Measurements from ENCODE around the gene CMSS1.

The CMSS1 gene

GRCh38 chr3:100079328-100079727 lies 261.7 kb downstream of the CMSS1 start:
- no peak overlapping the region for H3K4me3 ChIP-seq (ENCODE audit: low read length)
- TF ChIP-seq CTCF (IDR thresholded peaks at IDR 0.05; ENCODE audit: insufficient read depth, low read depth, low read length, missing control alignments): no peak
- DNase-seq (ENCODE audit: low read depth): no peak

GRCh38 chr3:100080573-100080972 lies 262.9 kb downstream of the CMSS1 start:
- no peak for DNase-seq (ENCODE audit: low read depth)
- no peak overlapping the region for H3K4me3 ChIP-seq (ENCODE audit: low read length)
- no peak for TF ChIP-seq CTCF (IDR thresholded peaks at IDR 0.05; ENCODE audit: insufficient read depth, low read depth, low read length, missing control alignments)

DNA sequence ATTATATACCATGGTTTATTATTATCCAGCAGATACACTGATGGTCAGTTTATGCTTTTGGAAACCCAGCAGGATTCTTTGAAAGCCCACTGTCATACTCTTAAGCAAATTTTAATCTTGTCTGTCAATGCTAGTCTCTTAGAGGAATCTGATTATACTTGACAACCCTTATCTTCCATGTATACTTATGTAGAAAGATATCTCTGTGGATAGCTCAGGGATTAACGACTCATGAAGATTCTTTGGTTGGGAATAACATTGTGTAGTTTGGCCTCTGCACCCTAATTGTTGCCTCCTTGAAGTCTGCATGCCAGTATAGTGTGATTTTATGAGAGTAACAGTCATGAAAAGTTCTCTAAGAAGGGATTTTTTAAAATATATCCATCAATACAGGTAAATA lies 263.6 kb downstream of the CMSS1 start:
- no peak for TF ChIP-seq CTCF (IDR thresholded peaks at IDR 0.05; ENCODE audit: insufficient read depth, low read depth, low read length, missing control alignments)
- H3K4me3 ChIP-seq (ENCODE audit: low read length): no peak overlapping the region
- DNase-seq (ENCODE audit: low read depth): no peak

GRCh38 chr3:100081986-100082692 lies 264.5 kb downstream of the CMSS1 start:
- H3K4me3 ChIP-seq (ENCODE audit: low read length): no peak overlapping the region
- no peak for TF ChIP-seq CTCF (IDR thresholded peaks at IDR 0.05; ENCODE audit: insufficient read depth, low read depth, low read length, missing control alignments)
- DNase-seq (ENCODE audit: low read depth): no peak

- TF ChIP-seq CTCF (IDR thresholded peaks at IDR 0.05; ENCODE audit: insufficient read depth, low read depth, low read length, missing control alignments): no peak
- DNase-seq (ENCODE audit: low read depth): no peak
- no peak overlapping the region for H3K4me3 ChIP-seq (ENCODE audit: low read length)
These were observed 265.1 kb downstream of the CMSS1 start for GRCh38 chr3:100082714-100083113.

- H3K4me3 ChIP-seq (ENCODE audit: low read length): no peak overlapping the region
- no peak for TF ChIP-seq CTCF (IDR thresholded peaks at IDR 0.05; ENCODE audit: insufficient read depth, low read depth, low read length, missing control alignments)
These were observed 265.5 kb downstream of the CMSS1 start for GRCh38 chr3:100083209-100083608.

More at GRCh38 chr3:100083209-100083608, 265.5 kb downstream of the CMSS1 start:
- DNase-seq (ENCODE audit: low read depth): no peak

Measured in epithelial cell of esophagus (primary cell).